ENCODE results near the gene SGTA. TPM values are rescaled to one million over a fixed set of nuclear protein-coding genes. Genes with fewer than 3 reads are reported as not detected.

The SGTA gene
- total and polyA plus RNA-seq, 9 of the 15 experiments (the other 6 are each of a cell fraction or from before 2014, with no cell fraction given): 1.4 to 110 (median 49.9) TPM

- Histone ChIP-seq H3K9ac (ENCODE audit: insufficient read depth in 1 of 2, low read depth in 2 of 2, low read length in 2 of 2) (peak overlapping the region; percentile 23 to 68; a peak in 2 of 4 replicates), H3K4me3 (no peak overlapping the region), H3K4me2 (ENCODE audit: insufficient read depth, low read length) (peak overlapping the region; percentile 56), H3K27me3 (ENCODE audit: control insufficient read depth in 2 of 2, insufficient read depth in 2 of 2, low read length in 2 of 2) (no peaks in the 10 kb centered on the region), H3K9me1 (ENCODE audit: control insufficient read depth, insufficient read depth, low read length) (no peaks in the 10 kb centered on the region), H4K20me1 (replicated peaks; ENCODE audit: control insufficient read depth, insufficient read depth, low read length) (peaks cover 26% of the 10 kb centered on the region), H3K9me3 (replicated peaks; ENCODE audit: control insufficient read depth, insufficient read depth, low read depth, low read length) (no peaks in the 10 kb centered on the region), H3K4me1 (replicated peaks in 1 of 2; ENCODE audit: control insufficient read depth in 2 of 2, insufficient read depth in 2 of 2, low read length in 2 of 2) (peaks cover 5 to 33% of the 10 kb centered on the region in 2 experiments), H3K27ac (ENCODE audit: extremely low read depth, low read depth, low read length) (peak overlapping the region; percentile 60; the same call in 2 of the 3 replicates), H3K36me3 (ENCODE audit: control insufficient read depth, insufficient read depth, low read length) (peaks cover 75% of the 10 kb centered on the region; the same call in 2 of the 3 replicates), H3K79me2 (ENCODE audit: control insufficient read depth, insufficient read depth, low read length) (peaks cover 91% of the 10 kb centered on the region), H2AFZ (ENCODE audit: low read depth, low read length) (no peak overlapping the region)
- intact Hi-C loops (cut with micrococcal nuclease) (no loop called here), in situ Hi-C loops (cut with MboI) (no loop called here)
- FAIRE-seq: peak; percentile 82
- ChIA-PET POLR2A (interaction anchor here (0.6 kb wide), 3 partner anchors 19 to 697 kb away, joined by 3 to 4 read pairs (median 3); no protein-coding TSS in a partner anchor), CTCF (ENCODE audit: low intra/inter-chr PET ratio) (no interaction called here)
- BruUV-seq (replicated peaks): no TSS peak
- WGBS (ENCODE audit: insufficient coverage, low coverage, missing lambda C conversion rate): 75% methylated on average over 26 of the region's 29 CpGs
- peak in 3 of 4 experiments; percentile 47 to 64 (median 57) for DNase-seq (ENCODE audit: extremely low read depth in 1 of 4, low spot score in 3 of 4)
- peak; percentile 72 for ATAC-seq
- TF ChIP-seq PCBP2 (IDR thresholded peaks at IDR 0.05; ENCODE audit: low read depth, low read length, poor library complexity, severe bottlenecking) (no peak), U2AF2 (optimal IDR thresholded peaks at IDR 0.05; ENCODE audit: low read depth, low read length) (no peak), ZBTB12 (CRISPR knock-in tag; IDR thresholded peaks at IDR 0.05) (0 out of 2 replicates have a peak, but pooled peaks have one; percentile 20), DPF2 (IDR thresholded peaks at IDR 0.05) (no peak), SIX5 (IDR thresholded peaks at IDR 0.05; ENCODE audit: borderline replicate concordance in 1 of 2, insufficient read depth in 1 of 2, low read depth in 1 of 2, low read length in 2 of 2) (no peak), NR2C2 (CRISPR knock-in tag; IDR thresholded peaks at IDR 0.05) (no peak), NR2C2 (tag; IDR thresholded peaks at IDR 0.05) (peak; percentile 77), ATF7 (IDR thresholded peaks at IDR 0.05) (peak; percentile 95), ZNF146 (CRISPR knock-in tag; IDR thresholded peaks at IDR 0.05; ENCODE audit: unreplicated experiment) (peak; percentile 97), ATF3 (IDR thresholded peaks at IDR 0.05) (peak; percentile 95), ATF3 (CRISPR knock-in tag; conservative IDR thresholded peaks at IDR 0.05) (0 out of 2 replicates have a peak, but pooled peaks have one; percentile 12), HMGXB4 (CRISPR knock-in tag; IDR thresholded peaks at IDR 0.05) (no peak), TRIM24 (IDR thresholded peaks at IDR 0.05) (no peak), ZBTB49 (CRISPR knock-in tag; IDR thresholded peaks at IDR 0.05; ENCODE audit: borderline replicate concordance) (no peak)
Measured at GRCh38 chr19:2775556-2776430, 7.3 kb downstream of the SGTA start.

All from K562 (cell line).